Fibroblast of the conjunctiva (primary cell): ENCODE results near the gene MORN2.
A peak's percentile ranks its signal among the peaks of the same experiment; 100 is the strongest.

Experiments
- DNase-seq: peaks from one replicate; pipeline ENCODE4 v3.0.0-alpha.2; 2010; ENCODE audit warnings: low read depth

Gene MORN2

GRCh38 chr2:38875576-38876367 lies at the start of gene MORN2, which contains the start of gene DHX57:
Gene MORN2, plus strand, starts transcription at chr2:38875976.
Gene DHX57, minus strand, starts transcription at chr2:38875934. Its CDS starts 7,529 bp downstream, at chr2:38868405.
- peak; percentile 63 for DNase-seq

GRCh38 chr2:38827539-38828145 lies 48.1 kb upstream of the MORN2 start:
- peak; percentile 61 for DNase-seq

- DNase-seq: no peak
These were observed 47.3 kb upstream of the MORN2 start for GRCh38 chr2:38828460-38828859.

- DNase-seq: no peak
These were observed 45.8 kb upstream of the MORN2 start for GRCh38 chr2:38829971-38830370.

GRCh38 chr2:38830526-38831159 lies 45.1 kb upstream of the MORN2 start:
- DNase-seq: no peak

GRCh38 chr2:38835015-38835601 lies 40.7 kb upstream of the MORN2 start:
- DNase-seq: no peak

GRCh38 chr2:38835990-38836389 lies 39.8 kb upstream of the MORN2 start:
- DNase-seq: no peak

GRCh38 chr2:38836791-38837190 lies 39.0 kb upstream of the MORN2 start:
- no peak for DNase-seq

GRCh38 chr2:38850045-38850444 lies 25.7 kb upstream of the MORN2 start:
- no peak for DNase-seq

- peak; percentile 6 for DNase-seq
These were observed 19.6 kb upstream of the MORN2 start for GRCh38 chr2:38856165-38856564.

GRCh38 chr2:38862476-38862875 lies 13.3 kb upstream of the MORN2 start:
- DNase-seq: no peak

GRCh38 chr2:38863061-38863695 lies 12.6 kb upstream of the MORN2 start:
- no peak for DNase-seq

- no peak for DNase-seq
These were observed 8.9 kb upstream of the MORN2 start for GRCh38 chr2:38866773-38867443.

- DNase-seq: no peak
These were observed 4.3 kb upstream of the MORN2 start for GRCh38 chr2:38871432-38871831.

- no peak for DNase-seq
These were observed 2.0 kb upstream of the MORN2 start for GRCh38 chr2:38873763-38874162.

- DNase-seq: no peak
These were observed 575 bp upstream of the MORN2 start for GRCh38 chr2:38875227-38875575.

GRCh38 chr2:38876407-38876806 lies 631 bp downstream of the MORN2 start:
- no peak for DNase-seq

- DNase-seq: no peak
These were observed 10.3 kb downstream of the MORN2 start for GRCh38 chr2:38886063-38886462.

GRCh38 chr2:38887347-38887746 lies 11.6 kb downstream of the MORN2 start:
- DNase-seq: no peak

GRCh38 chr2:38887902-38888554 lies 12.3 kb downstream of the MORN2 start:
- DNase-seq: no peak

- DNase-seq: no peak
These were observed 13.3 kb downstream of the MORN2 start for GRCh38 chr2:38889045-38889444.
